ENCODE data around the gene HPSE.

- TF ChIP-seq CTCF (IDR thresholded peaks at IDR 0.05) (no peak), POLR2A (IDR thresholded peaks at IDR 0.05) (no peak)
These were observed 5.0 kb downstream of the HPSE start for GRCh38 chr4:83329521-83330110.
